Measurements from ENCODE around the gene RENBP.

- TF ChIP-seq SPI1 (IDR thresholded peaks at IDR 0.05; ENCODE audit: low read depth, low read length): no peak
- TF ChIP-seq POLR2AphosphoS5 (IDR thresholded peaks at IDR 0.05; ENCODE audit: low read depth, low read length): no peak
- TF ChIP-seq POLR2A (IDR thresholded peaks at IDR 0.05; ENCODE audit: low read depth, low read length): no peak
- no peak for TF ChIP-seq TAF1 (IDR thresholded peaks at IDR 0.05; ENCODE audit: low read depth, low read length)
- no peak for TF ChIP-seq POU2F2 (IDR thresholded peaks at IDR 0.05; ENCODE audit: low read depth, low read length)
These were observed 46.7 kb upstream of the RENBP start for GRCh38 chrX:153991013-153991580.
